Astrocyte of the hippocampus (primary cell): Measurements from ENCODE around the gene ACACB.

Experiments
- DNase-seq: peaks from one replicate; pipeline ENCODE4 v3.0.0; 2011; ENCODE audit warnings: low read depth, low spot score

Gene ACACB

DNA sequence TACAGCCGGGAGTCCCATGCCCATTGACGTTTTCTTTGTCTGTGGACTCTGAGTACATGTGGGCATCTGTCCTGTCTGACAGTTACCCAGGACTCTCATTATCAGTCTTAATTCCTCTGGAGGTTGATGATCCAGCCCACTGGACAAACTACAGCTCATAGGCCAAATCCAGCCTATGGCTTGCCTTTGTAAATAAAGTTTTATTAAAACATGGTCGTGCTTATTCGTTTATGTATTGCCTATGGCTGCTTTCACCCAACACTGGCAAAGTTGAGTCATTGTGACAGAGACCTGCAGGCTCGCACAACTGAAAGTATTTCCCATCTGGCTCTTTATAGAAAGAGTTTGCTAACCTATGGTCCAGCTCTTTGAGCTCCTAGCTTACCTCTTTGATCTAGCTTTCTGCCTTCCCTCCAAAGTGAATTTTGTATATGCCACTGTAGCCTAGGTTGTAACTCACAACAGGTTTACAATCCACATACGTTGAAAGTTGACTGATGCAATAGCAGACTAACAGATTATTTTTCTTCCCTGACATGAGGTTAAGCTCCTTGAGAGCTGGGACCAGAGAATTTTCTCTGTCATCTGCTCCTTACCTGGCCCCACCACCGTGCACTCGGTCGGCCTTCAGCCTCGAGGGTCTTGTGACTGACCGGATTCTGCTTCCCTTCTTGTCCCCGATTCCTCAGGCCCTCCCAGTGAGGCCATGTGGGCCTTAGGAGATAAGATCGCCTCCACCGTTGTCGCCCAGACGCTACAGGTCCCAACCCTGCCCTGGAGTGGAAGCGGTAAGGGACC lies 57.3 kb downstream of the ACACB start:
- DNase-seq = no peak

- DNase-seq = no peak
Observed at GRCh38 chr12:109174468-109174867, 58.1 kb downstream of the ACACB start.

DNA sequence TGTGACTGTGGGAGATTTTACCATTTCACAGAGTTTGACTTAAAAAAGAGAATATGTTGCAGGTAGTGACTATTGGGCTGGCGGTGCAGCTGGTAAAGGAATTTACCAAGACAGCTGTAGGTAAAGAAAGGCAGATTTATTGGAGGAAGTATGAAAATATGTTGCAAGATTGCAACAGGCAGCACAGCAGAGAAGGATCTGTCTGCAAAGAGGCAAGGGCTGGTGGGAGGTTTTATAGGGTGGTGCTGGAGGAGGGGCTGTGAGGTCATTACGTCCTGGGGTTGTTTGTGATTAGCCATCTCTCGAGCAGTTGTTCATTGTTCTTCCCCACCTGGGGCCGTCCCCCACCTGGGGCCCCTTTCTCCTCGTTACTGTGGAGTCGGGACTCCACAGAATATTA lies 62.1 kb downstream of the ACACB start:
- no peak for DNase-seq

- DNase-seq = no peak
Observed at GRCh38 chr12:109179927-109180326, 63.5 kb downstream of the ACACB start.

- peak; percentile 18 for DNase-seq
Observed at GRCh38 chr12:109182041-109182839, 65.9 kb downstream of the ACACB start.

DNA sequence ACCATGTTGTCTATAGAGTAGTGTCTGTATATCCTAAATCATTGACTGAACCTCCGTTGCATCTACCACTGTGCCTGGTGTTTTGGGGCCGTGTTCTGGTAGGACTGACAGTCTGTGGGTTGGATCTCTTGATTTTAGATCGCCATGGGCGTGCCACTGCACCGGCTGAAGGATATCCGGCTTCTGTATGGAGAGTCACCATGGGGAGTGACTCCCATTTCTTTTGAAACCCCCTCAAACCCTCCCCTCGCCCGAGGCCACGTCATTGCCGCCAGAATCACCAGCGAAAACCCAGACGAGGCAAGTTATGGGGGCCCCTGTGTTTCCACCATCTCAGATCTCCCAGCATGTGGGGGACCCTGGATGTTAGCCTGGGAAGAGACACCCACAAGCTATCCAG lies 69.1 kb downstream of the ACACB start:
- DNase-seq = no peak

GRCh38 chr12:109186993-109187653 lies 70.7 kb downstream of the ACACB start:
- DNase-seq = no peak

- no peak for DNase-seq
Observed at GRCh38 chr12:109188108-109188712, 71.8 kb downstream of the ACACB start.

DNA sequence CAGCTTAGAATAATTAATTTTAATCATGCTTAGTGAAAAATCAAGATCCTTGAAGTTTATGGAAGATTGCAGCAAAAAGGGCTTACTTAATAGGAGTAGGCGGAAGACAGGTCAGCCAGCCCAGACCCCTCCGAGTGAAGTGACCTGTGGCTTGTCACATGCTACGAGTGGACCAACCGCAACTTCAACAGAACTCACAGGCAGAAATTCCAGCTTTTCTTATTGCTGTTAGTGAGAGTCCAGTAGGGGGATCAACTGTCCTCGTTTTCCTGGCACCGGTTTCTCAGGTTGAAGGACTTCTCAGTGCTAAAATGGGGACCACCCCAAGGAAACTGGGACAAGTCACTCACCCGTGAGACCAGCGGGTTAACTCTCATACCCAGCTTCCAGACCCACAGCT lies 72.9 kb downstream of the ACACB start:
- DNase-seq = no peak

GRCh38 chr12:109191621-109192250 lies 75.3 kb downstream of the ACACB start:
- peak; percentile 21 for DNase-seq

- peak; percentile 58 for DNase-seq
Observed at GRCh38 chr12:109192358-109192757, 76.0 kb downstream of the ACACB start.

DNA sequence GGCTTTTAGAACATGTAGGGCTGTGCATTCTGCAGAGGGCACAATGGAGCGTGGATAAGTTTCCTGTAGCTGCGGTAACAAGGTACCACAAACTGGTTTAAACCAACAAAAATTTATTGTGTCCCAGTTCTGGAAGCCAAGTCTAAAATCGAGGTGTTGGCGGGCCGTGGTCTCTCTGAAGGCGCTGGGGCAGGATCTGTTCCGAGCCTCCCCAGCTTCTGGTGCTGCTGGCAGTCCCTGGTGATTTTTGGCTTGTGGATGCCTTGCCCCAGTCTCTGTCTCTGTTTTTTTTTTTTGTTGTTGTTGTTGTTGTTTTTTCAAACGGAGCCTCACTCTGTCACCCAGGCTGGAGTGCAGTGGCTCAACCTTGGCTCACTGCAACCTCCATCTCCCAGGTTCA lies 77.5 kb downstream of the ACACB start:
- DNase-seq = no peak

GRCh38 chr12:109196332-109196731 lies 79.9 kb downstream of the ACACB start:
- DNase-seq = no peak

DNA sequence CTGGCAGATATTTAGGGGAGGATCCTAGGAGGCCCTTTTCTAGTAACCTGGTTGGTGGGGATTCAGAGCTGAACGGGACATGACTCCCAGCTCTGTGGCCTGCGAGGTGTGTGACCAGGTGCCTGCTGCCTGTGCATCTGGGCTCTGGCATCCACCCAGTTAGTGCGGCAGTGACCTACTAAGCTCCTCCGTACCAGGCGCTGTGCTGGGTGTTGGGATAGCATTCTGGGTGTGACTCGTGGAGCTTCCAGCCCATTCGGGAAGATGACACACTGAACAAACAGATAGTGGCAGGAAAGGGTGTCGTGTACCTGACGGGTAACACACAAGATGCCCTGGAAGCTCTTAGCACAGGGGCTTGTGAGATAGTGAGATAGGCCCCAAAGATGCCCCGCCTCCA lies 80.9 kb downstream of the ACACB start:
- no peak for DNase-seq

- DNase-seq = no peak
Observed at GRCh38 chr12:109199324-109199723, 82.9 kb downstream of the ACACB start.

DNA sequence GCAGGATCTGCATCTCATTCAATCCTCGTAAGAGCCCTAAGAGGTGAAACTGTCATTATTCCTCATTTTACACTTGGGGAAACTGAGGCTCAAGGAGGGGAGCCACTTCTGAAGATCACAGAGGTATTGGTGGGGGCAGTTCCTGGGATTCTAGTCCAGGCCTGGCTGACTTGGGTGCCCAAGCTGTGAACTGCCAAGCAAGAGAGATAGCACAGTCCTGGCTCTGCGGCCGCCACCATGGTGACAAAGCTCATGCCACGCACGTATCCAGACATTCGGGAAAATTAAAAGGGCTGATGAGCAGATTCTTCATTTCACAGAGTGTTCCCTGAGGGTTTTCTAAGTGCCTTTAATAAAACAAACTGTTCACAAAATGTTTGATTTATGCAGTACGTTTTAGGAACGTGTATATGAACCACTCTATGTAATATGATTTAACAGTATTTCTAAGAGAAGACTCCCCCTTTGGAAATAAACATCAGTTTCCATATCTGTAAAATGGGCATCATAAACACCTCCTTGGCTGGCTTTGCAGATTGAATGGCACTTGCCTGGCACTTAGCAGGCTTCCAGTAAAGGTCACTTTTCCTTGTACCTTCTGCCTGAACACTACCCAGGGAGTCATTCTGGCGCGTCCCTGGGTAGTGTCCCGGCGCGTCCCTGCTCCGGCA lies 84.6 kb downstream of the ACACB start:
- no peak for DNase-seq

DNA sequence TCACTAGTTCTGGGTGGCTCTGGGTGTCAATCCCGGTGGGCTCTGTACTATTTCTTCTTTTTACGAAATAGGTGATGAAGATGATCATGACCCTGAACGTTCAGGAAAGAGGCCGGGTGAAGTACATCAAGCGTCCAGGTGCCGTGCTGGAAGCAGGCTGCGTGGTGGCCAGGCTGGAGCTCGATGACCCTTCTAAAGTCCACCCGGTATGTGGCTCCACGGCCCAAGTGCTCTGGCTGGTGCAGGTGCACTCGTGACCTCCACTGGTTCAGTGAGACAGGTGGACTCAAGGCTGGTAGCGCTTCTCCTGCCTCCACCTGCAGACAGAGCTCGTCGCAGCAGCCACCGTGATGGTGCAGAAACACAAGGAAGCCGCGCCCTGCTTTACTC lies 85.1 kb downstream of the ACACB start:
- no peak for DNase-seq

GRCh38 chr12:109202770-109203169 lies 86.4 kb downstream of the ACACB start:
- DNase-seq = no peak

DNA sequence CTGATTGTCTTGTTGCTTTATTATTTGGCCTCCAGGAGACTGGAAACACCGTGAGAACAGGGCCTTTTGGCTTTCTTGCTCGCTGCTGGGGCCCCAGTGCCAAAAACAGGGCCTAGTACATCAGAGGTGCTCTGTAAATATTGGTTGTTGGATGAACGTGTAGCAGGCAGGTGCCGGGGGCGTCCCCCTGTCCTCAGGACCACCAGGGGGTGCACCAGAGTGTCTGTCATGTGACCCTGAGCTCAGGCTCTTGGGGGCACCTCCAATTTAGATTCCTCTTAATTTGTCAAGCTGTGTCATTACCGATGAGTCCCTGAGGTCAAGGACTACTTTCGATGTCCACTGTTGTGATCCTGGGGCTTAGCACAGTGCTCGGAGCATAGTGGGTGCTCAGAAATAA lies 87.1 kb downstream of the ACACB start:
- no peak for DNase-seq

DNA sequence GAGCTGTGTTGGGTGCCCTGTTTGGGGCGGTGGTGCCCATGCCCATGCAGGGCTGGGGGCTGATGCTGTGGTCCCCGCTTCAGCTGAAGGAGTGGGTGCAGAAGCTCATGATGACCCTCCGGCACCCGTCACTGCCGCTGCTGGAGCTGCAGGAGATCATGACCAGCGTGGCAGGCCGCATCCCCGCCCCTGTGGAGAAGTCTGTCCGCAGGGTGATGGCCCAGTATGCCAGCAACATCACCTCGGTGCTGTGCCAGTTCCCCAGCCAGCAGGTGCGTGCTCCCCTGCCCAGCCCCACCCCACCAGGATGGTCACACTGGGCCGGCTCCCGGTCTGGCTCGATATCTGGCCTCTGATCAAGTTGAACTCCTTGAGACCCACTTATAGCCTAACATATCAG lies 92.7 kb downstream of the ACACB start:
- no peak for DNase-seq

DNA sequence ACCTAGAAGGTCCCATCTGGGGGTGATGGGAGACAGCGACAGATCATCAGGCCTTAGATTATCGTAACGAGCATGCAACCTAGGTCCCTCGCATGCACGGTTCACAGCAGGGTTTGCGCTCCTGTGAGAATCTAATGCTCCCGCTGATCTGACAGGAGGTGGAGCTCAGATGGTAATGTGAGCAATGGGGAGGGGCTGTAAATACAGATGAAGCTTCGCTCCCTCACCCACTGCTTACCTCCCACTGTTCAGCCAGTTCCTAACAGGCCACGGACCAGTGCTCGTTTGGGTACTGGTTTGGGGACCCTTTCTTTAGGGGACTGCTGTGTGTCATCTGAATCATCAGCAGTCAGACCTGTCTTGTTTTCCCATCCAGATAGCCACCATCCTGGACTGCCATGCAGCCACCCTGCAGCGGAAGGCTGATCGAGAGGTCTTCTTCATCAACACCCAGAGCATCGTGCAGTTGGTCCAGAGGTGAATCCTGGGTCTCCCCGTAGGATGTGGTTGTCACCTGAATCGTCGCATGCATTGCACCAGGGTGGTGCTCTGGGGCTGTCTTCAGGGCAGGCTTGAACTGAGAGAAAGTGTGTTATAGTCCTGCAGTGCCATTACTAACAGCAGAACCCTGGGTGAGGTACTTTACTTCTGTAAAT lies 96.2 kb downstream of the ACACB start:
- DNase-seq = no peak
